Panc1 (cell line): ENCODE results near the gene INPP5F. TPM values are rescaled to one million over a fixed set of nuclear protein-coding genes. Genes with fewer than 3 reads are reported as not detected.

Source experiments
- ATAC-seq: fragments of 200-7000 bp; cut with Tn5 transposase; 2 replicates; pipeline ENCODE4 v1.9.1; 2020; ENCODE audit warnings: mild to moderate bottlenecking, moderate library complexity
- BruUV-seq: library from RNA; stranded (reverse); fragments of 400-500 nt; replicated peaks from 2 replicates; lab custom pipeline; 2021; lab: Mats Ljungman, UMichigan
- CTCF ChIA-PET: fragments of 300-600 bp; sonication (Branson Sonifier 250); formaldehyde crosslinking; loops from one replicate; lab custom pipeline; 2022; ENCODE audit warnings: antibody characterized with exemption; lab: Charles Lee
- POLR2A ChIA-PET: fragments of 300-600 bp; sonication (Branson Sonifier 250); formaldehyde crosslinking; loops from one replicate; lab custom pipeline; 2022; ENCODE audit warnings: antibody characterized with exemption; lab: Charles Lee
- DNase-seq: peaks from one replicate; pipeline ENCODE4 v3.0.0-alpha.2; 2010; ENCODE audit warnings: low read depth, low spot score
- H3K27ac ChIP-seq: 2 replicates; pipeline ENCODE4 v1.5.1; 2011; ENCODE audit warnings: mild to moderate bottlenecking, low read length, inconsistent platforms
- H3K27me3 ChIP-seq: fragments of 200-500 bp; sonication (Bioruptor generic); 2 replicates; pipeline ENCODE4 v1.6.0; 2014; ENCODE audit warnings: low read length, inconsistent platforms; ENCODE audit not compliant: control insufficient read depth, insufficient read depth
- H3K36me3 ChIP-seq: fragments of 200-500 bp; sonication (Bioruptor generic); 2 replicates; pipeline ENCODE4 v1.5.1; 2014; ENCODE audit warnings: inconsistent platforms, mild to moderate bottlenecking, low read length, moderate library complexity; ENCODE audit not compliant: control insufficient read depth, insufficient read depth
- H3K4me1 ChIP-seq: 2 replicates; pipeline ENCODE4 v1.5.1; 2011; ENCODE audit warnings: inconsistent platforms, mild to moderate bottlenecking, low read length, moderate library complexity; ENCODE audit not compliant: control insufficient read depth, insufficient read depth
- H3K4me3 ChIP-seq, 2 experiments: 2 replicates each; pipeline ENCODE4 v1.5.1; 2011 to 2012; ENCODE audit warnings: low read depth in 2 of 2, low read length in 2 of 2, mild to moderate bottlenecking in 2 of 2, inconsistent platforms in 1 of 2, moderate library complexity in 1 of 2
- H3K9me3 ChIP-seq: fragments of 200-500 bp; sonication (Bioruptor generic); 2 replicates; pipeline ENCODE4 v1.5.1; 2014; ENCODE audit warnings: low read depth, mild to moderate bottlenecking, inconsistent platforms, low read length, moderate library complexity; ENCODE audit not compliant: control insufficient read depth, insufficient read depth
- CTCF ChIP-seq: fragments of 450-650 bp; IDR thresholded peaks from 2 replicates; pipeline ENCODE4 v1.5.1; 2017; ENCODE audit warnings: mild to moderate bottlenecking
- POLR2AphosphoS5 ChIP-seq: IDR thresholded peaks from 2 replicates; pipeline ENCODE4 v1.6.1; 2012; ENCODE audit warnings: mild to moderate bottlenecking, low read depth, low read length, moderate library complexity
- REST ChIP-seq, 2 experiments: IDR thresholded peaks; 2 replicates each; pipeline ENCODE4 v1.6.1; 2011 to 2012; ENCODE audit warnings: low read depth in 2 of 2, control low read depth in 1 of 2, low read length in 1 of 2, mild to moderate bottlenecking in 1 of 2, moderate library complexity in 1 of 2; ENCODE audit not compliant: insufficient read depth in 1 of 2
- SIN3A ChIP-seq: IDR thresholded peaks from 2 replicates; pipeline ENCODE4 v1.6.1; 2012; ENCODE audit warnings: low read depth, mild to moderate bottlenecking, low read length, moderate library complexity, borderline replicate concordance; ENCODE audit not compliant: insufficient read depth
- TCF7L2 ChIP-seq: IDR thresholded peaks from 2 replicates; pipeline ENCODE4 v1.6.1; 2011; ENCODE audit warnings: mild to moderate bottlenecking, low read depth, low read length, inconsistent platforms
- in situ Hi-C: cut with HindIII; loops from 2 replicates; pipeline ENCODE4 v1.10.0; 2016; ENCODE audit warnings: low sequenced_read_pairs, low pct_unique_long_range_greater_than_20kb
- intact Hi-C: fragments of 100-400 bp; cut with micrococcal nuclease; formaldehyde crosslinking; loops from one replicate; pipeline ENCODE4 v1.10.0; 2022; ENCODE audit not compliant: unreplicated experiment
- total RNA-seq: library from RNA; stranded (reverse); gene quantifications from one replicate; pipeline ENCODE4 v1.2.1, GENCODE V29; 2021; ENCODE audit not compliant: unreplicated experiment

INPP5F gene
- total RNA-seq, 1 experiment from 2014 or later, result 26.7 TPM

GRCh38 chr10:119824299-119824698 lies 98.4 kb downstream of the INPP5F start:
- ChIA-PET CTCF (no interaction called here), POLR2A (no interaction called here)
- Histone ChIP-seq H3K27me3 (no peaks in the 10 kb centered on the region), H3K9me3 (no peaks in the 10 kb centered on the region), H3K36me3 (peaks cover 17% of the 10 kb centered on the region), H3K27ac (no peak overlapping the region), H3K4me1 (no peaks in the 10 kb centered on the region), H3K4me3 (no peak overlapping the region)
- intact Hi-C loops (no loop called here), in situ Hi-C loops (no loop called here)
- ATAC-seq (no peak), DNase-seq (no peak)
- TF ChIP-seq SIN3A, result no peak
- no peak for TF ChIP-seq POLR2AphosphoS5
- no peak for TF ChIP-seq REST (IDR thresholded peaks at IDR 0.05; ENCODE audit: insufficient read depth in 1 of 2, low read depth in 2 of 2, low read length in 1 of 2)
- no peak for TF ChIP-seq CTCF
- no peak for TF ChIP-seq TCF7L2
- BruUV-seq, result no TSS peak

- BruUV-seq, result no TSS peak
- H3K9me3 ChIP-seq, result no peaks in the 10 kb centered on the region
- no peaks in the 10 kb centered on the region for H3K4me1 ChIP-seq
- H3K36me3 ChIP-seq, result peaks cover 40% of the 10 kb centered on the region
- no peaks in the 10 kb centered on the region for H3K27me3 ChIP-seq
- intact Hi-C loops (no loop called here), in situ Hi-C loops (no loop called here)
- ChIA-PET POLR2A (no interaction called here), CTCF (no interaction called here)
- no peak for ATAC-seq
- no peak overlapping the region for H3K27ac ChIP-seq
- H3K4me3 ChIP-seq, result no peak overlapping the region
- TF ChIP-seq POLR2AphosphoS5, result no peak; the same call in 1 of the 2 replicates
- TF ChIP-seq SIN3A, result no peak
- TF ChIP-seq TCF7L2, result no peak
- no peak for TF ChIP-seq CTCF
- no peak for TF ChIP-seq REST (IDR thresholded peaks at IDR 0.05; ENCODE audit: insufficient read depth in 1 of 2, low read depth in 2 of 2, low read length in 1 of 2)
- DNase-seq, result no peak
Observed at GRCh38 chr10:119826771-119827170, 100.9 kb downstream of the INPP5F start.
